ENCODE measurements around the gene ULBP1.

DNA sequence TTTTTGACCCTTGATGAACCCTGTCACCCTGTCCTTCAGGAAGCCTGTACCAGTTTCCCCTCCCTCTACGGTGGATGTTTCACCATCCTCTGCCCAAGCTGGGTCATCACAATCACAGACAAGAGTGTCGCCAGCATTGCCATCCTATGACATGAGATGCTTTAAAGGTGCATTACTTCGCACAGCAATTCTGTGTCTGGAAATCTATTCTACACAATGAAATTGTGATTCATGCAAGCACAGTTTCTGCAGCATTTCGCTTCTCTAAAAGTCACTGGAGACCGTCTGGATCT, 24.4 kb upstream of the ULBP1 start:
- TF ChIP-seq, protein P1, sequence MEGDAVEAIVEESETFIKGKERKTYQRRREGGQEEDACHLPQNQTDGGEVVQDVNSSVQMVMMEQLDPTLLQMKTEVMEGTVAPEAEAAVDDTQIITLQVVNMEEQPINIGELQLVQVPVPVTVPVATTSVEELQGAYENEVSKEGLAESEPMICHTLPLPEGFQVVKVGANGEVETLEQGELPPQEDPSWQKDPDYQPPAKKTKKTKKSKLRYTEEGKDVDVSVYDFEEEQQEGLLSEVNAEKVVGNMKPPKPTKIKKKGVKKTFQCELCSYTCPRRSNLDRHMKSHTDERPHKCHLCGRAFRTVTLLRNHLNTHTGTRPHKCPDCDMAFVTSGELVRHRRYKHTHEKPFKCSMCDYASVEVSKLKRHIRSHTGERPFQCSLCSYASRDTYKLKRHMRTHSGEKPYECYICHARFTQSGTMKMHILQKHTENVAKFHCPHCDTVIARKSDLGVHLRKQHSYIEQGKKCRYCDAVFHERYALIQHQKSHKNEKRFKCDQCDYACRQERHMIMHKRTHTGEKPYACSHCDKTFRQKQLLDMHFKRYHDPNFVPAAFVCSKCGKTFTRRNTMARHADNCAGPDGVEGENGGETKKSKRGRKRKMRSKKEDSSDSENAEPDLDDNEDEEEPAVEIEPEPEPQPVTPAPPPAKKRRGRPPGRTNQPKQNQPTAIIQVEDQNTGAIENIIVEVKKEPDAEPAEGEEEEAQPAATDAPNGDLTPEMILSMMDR (IDR thresholded peaks at IDR 0.05), result no peak
- TF ChIP-seq POLR2A (IDR thresholded peaks at IDR 0.05), result no peak

Data from testis (tissue), 2 donors.